GM12878 (cell line): ENCODE results near the gene PPHLN1. TPM values are rescaled to one million over a fixed set of nuclear protein-coding genes. Genes with fewer than 3 reads are reported as not detected.

Experiments
- ATAC-seq: fragments of 200-7000 bp; cut with Tn5 transposase; 3 replicates; pipeline ENCODE4 v1.9.1; 2020; ENCODE audit warnings: mild to moderate bottlenecking, moderate library complexity
- BruUV-seq: library from RNA; stranded (reverse); fragments of 400-500 nt; replicated peaks from 2 replicates; lab custom pipeline; 2021; lab: Mats Ljungman, UMichigan
- CTCF ChIA-PET: fragments of 300-600 bp; sonication (Branson Sonifier 250); formaldehyde crosslinking; extraction: SDS; loops from one replicate; lab custom pipeline; 2021; ENCODE audit warnings: inconsistent platforms; lab: Yijun Ruan, JAX
- POLR2A ChIA-PET: fragments of 350-600 bp; formaldehyde crosslinking; extraction: SDS; loops from one replicate; lab custom pipeline; 2021; ENCODE audit warnings: inconsistent platforms; lab: Charles Lee
- RAD21 ChIA-PET: fragments of 300-600 bp; sonication (Branson Sonifier 250); formaldehyde crosslinking; loops from one replicate; lab custom pipeline; 2023; ENCODE audit warnings: antibody characterized with exemption; ENCODE audit not compliant: unreplicated experiment; lab: Charles Lee
- SMC1A ChIA-PET: fragments of 300-600 bp; sonication (Branson Sonifier 250); formaldehyde crosslinking; loops from one replicate; lab custom pipeline; 2023; ENCODE audit not compliant: unreplicated experiment, uncharacterized antibody; lab: Charles Lee
- DNase-seq: peaks from one replicate; pipeline ENCODE4 v3.0.0-alpha.2; 2011; ENCODE audit warnings: low read depth, low spot score
- FAIRE-seq: peaks from 3 replicates; lab custom pipeline; 2011; peaks lifted over from hg19 to GRCh38; lab: Jason Lieb, UNC
- H2AFZ ChIP-seq: 2 replicates; pipeline ENCODE4 v1.6.0; 2011; ENCODE audit warnings: low read depth, low read length, control low read depth; ENCODE audit not compliant: control insufficient read depth
- H3K27ac ChIP-seq: 2 replicates; pipeline ENCODE4 v1.5.1; 2011; ENCODE audit warnings: control low read depth; ENCODE audit not compliant: control insufficient read depth, insufficient read depth
- H3K27me3 ChIP-seq, 2 experiments: replicated peaks in 1 of 2; 2 replicates each; pipeline versions ENCODE4 v1.6.0 to v1.6.1; 2011; ENCODE audit warnings: low read length in 1 of 2; ENCODE audit not compliant: control insufficient read depth in 2 of 2, insufficient read depth in 2 of 2
- H3K36me3 ChIP-seq, 2 experiments: 2 replicates each; pipeline ENCODE4 v1.5.1; 2011; ENCODE audit warnings: low read length in 1 of 2; ENCODE audit not compliant: control insufficient read depth in 2 of 2, insufficient read depth in 2 of 2
- H3K4me1 ChIP-seq: 2 replicates; pipeline ENCODE4 v1.6.1; 2011; ENCODE audit warnings: mild to moderate bottlenecking, low read length, moderate library complexity, mixed read lengths; ENCODE audit not compliant: control insufficient read depth, insufficient read depth
- H3K4me2 ChIP-seq: 2 replicates; pipeline ENCODE4 v1.6.0; 2011; ENCODE audit warnings: control low read depth; ENCODE audit not compliant: control insufficient read depth, insufficient read depth
- H3K4me3 ChIP-seq: fragments of 200-600 bp; sonication (generic); 2 replicates; pipeline ENCODE4 v1.5.1; 2016
- H3K79me2 ChIP-seq: 2 replicates; pipeline ENCODE4 v1.6.0; 2011; ENCODE audit warnings: low read length; ENCODE audit not compliant: control insufficient read depth, insufficient read depth
- H3K9ac ChIP-seq: 2 replicates; pipeline ENCODE4 v1.8.0; 2011; ENCODE audit warnings: low read length, control low read depth, mixed read lengths; ENCODE audit not compliant: control insufficient read depth, insufficient read depth
- H3K9me3 ChIP-seq: replicated peaks from 3 replicates; pipeline ENCODE4 v1.5.1; 2011; ENCODE audit warnings: mild to moderate bottlenecking, low read length; ENCODE audit not compliant: control insufficient read depth, insufficient read depth
- H4K20me1 ChIP-seq: 2 replicates; pipeline ENCODE4 v1.6.0; 2011; ENCODE audit not compliant: control insufficient read depth, insufficient read depth
- CUX1 ChIP-seq: IDR thresholded peaks from 2 replicates; pipeline ENCODE4 v1.6.1; 2012; ENCODE audit warnings: improper control_type of control experiment, low read depth, low read length; ENCODE audit not compliant: insufficient replicate concordance
- EED ChIP-seq: sonication (generic); IDR thresholded peaks from 2 replicates; pipeline ENCODE4 v1.6.1; 2016; ENCODE audit warnings: antibody characterized with exemption, low read depth
- ETV6 ChIP-seq, 2 experiments: fragments of 450-650 bp in 1 of 2; IDR thresholded peaks in 1 of 2; conservative IDR thresholded peaks in 1 of 2; 2 replicates each; pipeline ENCODE4 v1.6.1; 2014; ENCODE audit warnings: antibody characterized with exemption in 1 of 2, borderline replicate concordance in 1 of 2, low read depth in 1 of 2, mild to moderate bottlenecking in 1 of 2, moderate library complexity in 1 of 2
- HDGF ChIP-seq: fragments of 450-650 bp; IDR thresholded peaks from 2 replicates; pipeline ENCODE4 v1.6.1; 2016; ENCODE audit warnings: antibody characterized with exemption
- JUNB ChIP-seq: IDR thresholded peaks from 2 replicates; pipeline ENCODE4 v1.6.1; 2016; ENCODE audit warnings: antibody characterized with exemption, mild to moderate bottlenecking
- RELB ChIP-seq: fragments of 450-650 bp; IDR thresholded peaks from 2 replicates; pipeline ENCODE4 v1.6.1; 2017; ENCODE audit warnings: low read depth, mild to moderate bottlenecking, moderate library complexity
- SMAD1 ChIP-seq: fragments of 450-650 bp; IDR thresholded peaks from 2 replicates; pipeline ENCODE4 v1.6.1; 2018; ENCODE audit warnings: mild to moderate bottlenecking, low read depth; ENCODE audit not compliant: partially characterized antibody
- SREBF2 ChIP-seq: IDR thresholded peaks from 2 replicates; pipeline ENCODE4 v1.6.1; 2012; ENCODE audit warnings: mild to moderate bottlenecking, low read length
- SUPT20H ChIP-seq: IDR thresholded peaks from 2 replicates; pipeline ENCODE4 v1.6.1; 2011; ENCODE audit warnings: low read depth, mild to moderate bottlenecking, low read length, moderate library complexity, borderline replicate concordance; ENCODE audit not compliant: control insufficient read depth
- ZNF217 ChIP-seq: fragments of 450-650 bp; IDR thresholded peaks from 2 replicates; pipeline ENCODE4 v1.6.1; 2017; ENCODE audit warnings: antibody characterized with exemption, mild to moderate bottlenecking
- WGBS: methylation state at CpG from one replicate; pipeline ENCODE4 v1.1.6; 2016; ENCODE audit warnings: low lambda C conversion rate; ENCODE audit not compliant: insufficient replicate concordance, insufficient coverage; ENCODE audit errors: missing lambda C conversion rate; 5-methylcytosine and 5-hydroxymethylcytosine counted together
- in situ Hi-C: fragments of 300-500 bp; cut with MboI; formaldehyde crosslinking; loops from 9 replicates; pipeline ENCODE4 v1.14.3; 2018; ENCODE audit warnings: mixed read lengths
- intact Hi-C: fragments of 100-400 bp; cut with micrococcal nuclease; formaldehyde crosslinking; loops from one replicate; pipeline ENCODE4 v1.14.2; 2022; ENCODE audit not compliant: unreplicated experiment
- polyA plus RNA-seq, 11 experiments: library from polyadenylated mRNA; depleted of rRNA in 4 of 11; unstranded in 6 of 11; stranded (reverse) in 5 of 11; fragments of >200 nt; fragmentation: Nextera tagmentation in 4 of 11; fragmentation: Illumina TruSeq in 1 of 11; extraction: Ambion mirVana in 4 of 11; extraction: Trizol in 1 of 11; gene quantifications; 1 replicate in 1 of 11; 2 replicates in 10 of 11; pipeline versions ENCODE4 v1.2.1 to v1.2.3, GENCODE V29; 2011 to 2016; ENCODE audit warnings: inconsistent platforms in 2 of 11, missing spikeins in 2 of 11, low read depth in 1 of 11
- total RNA-seq, 4 experiments: library from RNA; depleted of rRNA in 3 of 4; stranded (reverse); fragments of >200 nt in 3 of 4; fragmentation: Illumina TruSeq in 1 of 4; extraction: Trizol in 1 of 4; gene quantifications; 2 replicates each; pipeline versions ENCODE4 v1.2.1 to v1.2.3, GENCODE V29; 2013 to 2021

The PPHLN1 gene
- total and polyA plus RNA-seq, 10 of the 15 experiments (the other 5 are each of a cell fraction or from before 2014, with no cell fraction given), result 73.6 to 117 (median 92.1) TPM

- Histone ChIP-seq H3K4me3 (no peak overlapping the region), H4K20me1 (no peaks in the 10 kb centered on the region), H3K9me3 (no peaks in the 10 kb centered on the region), H3K27me3 (no peaks in the 10 kb centered on the region), H3K4me1 (peaks cover 13% of the 10 kb centered on the region), H3K9ac (no peak overlapping the region), H3K27ac (no peak overlapping the region), H2AFZ (no peak overlapping the region), H3K79me2 (no peaks in the 10 kb centered on the region), H3K36me3 (peaks cover 0 to 8% of the 10 kb centered on the region in 2 experiments; a peak in 3 of 4 replicates), H3K4me2 (no peak overlapping the region)
- intact Hi-C loops (no loop called here), in situ Hi-C loops (no loop called here)
- TF ChIP-seq SMAD1, result no peak
- TF ChIP-seq JUNB, result 0 out of 2 replicates have a peak, but pooled peaks have one; percentile 33
- peak in 1 of 2 experiments; percentile 36; a peak in 1 of 4 replicates for TF ChIP-seq ETV6 (conservative IDR thresholded peaks at IDR 0.05 in 1 of 2, IDR thresholded peaks at IDR 0.05 in 1 of 2; ENCODE audit: borderline replicate concordance in 1 of 2, low read depth in 1 of 2)
- 0 out of 2 replicates have a peak, but pooled peaks have one; percentile 36 for TF ChIP-seq EED
- ATAC-seq, result no peak
- BruUV-seq, result no TSS peak
- SMC1A ChIA-PET, result interaction anchor here (1.3 kb wide), 1 partner anchor 143 kb away, joined by 4 read pairs; no protein-coding TSS in a partner anchor
- CTCF ChIA-PET, result no interaction called here
- 97% methylated on average over 6 of the region's 6 CpGs for WGBS
- no peak for DNase-seq
- RAD21 ChIA-PET, result no interaction called here
- no peak for FAIRE-seq
- POLR2A ChIA-PET, result no interaction called here
Observed at GRCh38 chr12:42426746-42427145, 100.8 kb downstream of the PPHLN1 start.

GRCh38 chr12:42428850-42429249 lies 102.9 kb downstream of the PPHLN1 start:
- Histone ChIP-seq H3K27ac (no peak overlapping the region), H4K20me1 (no peaks in the 10 kb centered on the region), H3K79me2 (no peaks in the 10 kb centered on the region), H3K9me3 (no peaks in the 10 kb centered on the region), H2AFZ (no peak overlapping the region), H3K27me3 (no peaks in the 10 kb centered on the region), H3K4me3 (no peak overlapping the region), H3K9ac (no peak overlapping the region), H3K4me1 (peaks cover 4% of the 10 kb centered on the region), H3K36me3 (peaks cover 0 to 8% of the 10 kb centered on the region in 2 experiments; a peak in 3 of 4 replicates), H3K4me2 (no peak overlapping the region)
- ChIA-PET SMC1A (interaction anchor here (0.7 to 1.4 kb wide), 3 partner anchors 14 to 140 kb away, joined by 3 to 4 read pairs (median 3); no protein-coding TSS in a partner anchor), POLR2A (interaction anchor here (0.6 kb wide), 1 partner anchor 13 kb away, joined by 4 read pairs; no protein-coding TSS in a partner anchor), CTCF (interaction anchor here (0.7 to 1.5 kb wide), 2 partner anchors 34 to 83 kb away, joined by 4 read pairs; no protein-coding TSS in a partner anchor), RAD21 (no interaction called here)
- in situ Hi-C loops (no loop called here), intact Hi-C loops (no loop called here)
- DNase-seq (no peak), FAIRE-seq (no peak), ATAC-seq (no peak)
- 77% methylated on average over 2 of the region's 2 CpGs for WGBS
- no TSS peak for BruUV-seq
- TF ChIP-seq SREBF2, result no peak
- TF ChIP-seq SUPT20H, result no peak
- no peak for TF ChIP-seq CUX1
- no peak for TF ChIP-seq RELB
- no peak for TF ChIP-seq ZNF217
- TF ChIP-seq HDGF, result no peak
